Measurements from ENCODE around the gene RASGRF1. TPM values are rescaled to one million over a fixed set of nuclear protein-coding genes. Genes with fewer than 3 reads are reported as not detected.

RASGRF1 gene
- total RNA-seq, 4 donors from 2014 or later: 0.14 to 0.75 (median 0.64) TPM; not detected in 1

- in situ Hi-C loops (cut with MboI; ENCODE audit: low pct_ligation_motif_present in 1 of 4, low pct_unique_long_range_greater_than_20kb in 1 of 4, low sequenced_read_pairs in 3 of 4) (no loop called here), intact Hi-C loops (cut with DNase I; ENCODE audit: low total_unique reads) (no loop called here)
- 91% methylated on average over 21 of the region's 21 CpGs; no CpG with 5 or more reads in 1 of the 2 donors for WGBS, 2 donors (ENCODE audit: low coverage in 1 of 2)
- no peak for DNase-seq
- TF ChIP-seq EP300 (IDR thresholded peaks at IDR 0.05; ENCODE audit: low read depth) (no peak), POLR2AphosphoS5 (IDR thresholded peaks at IDR 0.05) (no peak), POLR2A (IDR thresholded peaks at IDR 0.05) (no peak), CTCF (IDR thresholded peaks at IDR 0.05) (no peak)
- Histone ChIP-seq H3K36me3 (no peaks in the 10 kb centered on the region), H3K4me1 (peaks cover 0 to 7% (median 0%) of the 10 kb centered on the region in 4 donors), H3K4me3 (no peak overlapping the region), H3K9me3 (no peaks in the 10 kb centered on the region), H3K27me3 (no peaks in the 10 kb centered on the region), H3K27ac (peak overlapping the region in 1 of 4 donors; percentile 51)
Observed at GRCh38 chr15:78931439-78932257, 158.9 kb downstream of the RASGRF1 start.

GRCh38 chr15:78930577-78931388 lies 159.8 kb downstream of the RASGRF1 start:
- peaks cover 0 to 7% (median 0%) of the 10 kb centered on the region in 4 donors for H3K4me1 ChIP-seq
- H3K4me3 ChIP-seq: no peak overlapping the region
- H3K27ac ChIP-seq: peak overlapping the region in 1 of 4 donors; percentile 51
- no peaks in the 10 kb centered on the region for H3K27me3 ChIP-seq
- intact Hi-C loops (cut with DNase I; ENCODE audit: low total_unique reads): no loop called here
- WGBS, 2 donors (ENCODE audit: low coverage in 1 of 2): 74% methylated on average over 11 of the region's 11 CpGs; no CpG with 5 or more reads in 1 of the 2 donors
- H3K9me3 ChIP-seq: no peaks in the 10 kb centered on the region
- no peak for TF ChIP-seq CTCF (IDR thresholded peaks at IDR 0.05)
- no peak for TF ChIP-seq EP300 (IDR thresholded peaks at IDR 0.05; ENCODE audit: low read depth)
- no peak for TF ChIP-seq POLR2AphosphoS5 (IDR thresholded peaks at IDR 0.05)
- no peak for TF ChIP-seq POLR2A (IDR thresholded peaks at IDR 0.05)
- H3K36me3 ChIP-seq: no peaks in the 10 kb centered on the region
- in situ Hi-C loops (cut with MboI; ENCODE audit: low pct_ligation_motif_present in 1 of 4, low pct_unique_long_range_greater_than_20kb in 1 of 4, low sequenced_read_pairs in 3 of 4): no loop called here
- DNase-seq: no peak

GRCh38 chr15:78929536-78930264 lies 160.9 kb downstream of the RASGRF1 start:
- intact Hi-C loops (cut with DNase I; ENCODE audit: low total_unique reads): no loop called here

GRCh38 chr15:78928616-78929093 lies 161.9 kb downstream of the RASGRF1 start:
- Histone ChIP-seq H3K27me3 (no peaks in the 10 kb centered on the region), H3K4me1 (no peaks in the 10 kb centered on the region), H3K9me3 (no peaks in the 10 kb centered on the region), H3K36me3 (no peaks in the 10 kb centered on the region), H3K4me3 (no peak overlapping the region), H3K27ac (no peak overlapping the region)
- DNase-seq: no peak
- 93 to 94% methylated on average over 3 to 14 of the region's 14 CpGs for WGBS, 2 donors (ENCODE audit: low coverage in 1 of 2)
- TF ChIP-seq POLR2AphosphoS5 (IDR thresholded peaks at IDR 0.05) (no peak), POLR2A (IDR thresholded peaks at IDR 0.05) (no peak), EP300 (IDR thresholded peaks at IDR 0.05; ENCODE audit: low read depth) (no peak), CTCF (IDR thresholded peaks at IDR 0.05) (no peak)
- in situ Hi-C loops (cut with MboI; ENCODE audit: low pct_ligation_motif_present in 1 of 4, low pct_unique_long_range_greater_than_20kb in 1 of 4, low sequenced_read_pairs in 3 of 4): no loop called here
- intact Hi-C loops (cut with DNase I; ENCODE audit: low total_unique reads): no loop called here

More at GRCh38 chr15:78929536-78930264, 160.9 kb downstream of the RASGRF1 start:
- Histone ChIP-seq H3K27me3 (no peaks in the 10 kb centered on the region), H3K36me3 (no peaks in the 10 kb centered on the region), H3K4me3 (no peak overlapping the region), H3K4me1 (peaks cover 0 to 7% (median 0%) of the 10 kb centered on the region in 4 donors), H3K27ac (no peak overlapping the region), H3K9me3 (no peaks in the 10 kb centered on the region)
- TF ChIP-seq EP300 (IDR thresholded peaks at IDR 0.05; ENCODE audit: low read depth) (no peak), POLR2AphosphoS5 (IDR thresholded peaks at IDR 0.05) (no peak), POLR2A (IDR thresholded peaks at IDR 0.05) (no peak)
- no peak for DNase-seq
- WGBS, 2 donors (ENCODE audit: low coverage in 1 of 2): 91 to 96% methylated on average over 4 to 16 of the region's 16 CpGs
- in situ Hi-C loops (cut with MboI; ENCODE audit: low pct_ligation_motif_present in 1 of 4, low pct_unique_long_range_greater_than_20kb in 1 of 4, low sequenced_read_pairs in 3 of 4): no loop called here
